Measurements from ENCODE around the gene MEIOB. TPM values are rescaled to one million over a fixed set of nuclear protein-coding genes. Genes with fewer than 3 reads are reported as not detected.
"Not testable (repeated sequence)": the region's sequence is repeated elsewhere in the genome, so short reads cannot be mapped to it uniquely, and the experiment has no call there.

Gene MEIOB
- total RNA-seq, 1 donor from 2014 or later, result 0.26 TPM

DNA sequence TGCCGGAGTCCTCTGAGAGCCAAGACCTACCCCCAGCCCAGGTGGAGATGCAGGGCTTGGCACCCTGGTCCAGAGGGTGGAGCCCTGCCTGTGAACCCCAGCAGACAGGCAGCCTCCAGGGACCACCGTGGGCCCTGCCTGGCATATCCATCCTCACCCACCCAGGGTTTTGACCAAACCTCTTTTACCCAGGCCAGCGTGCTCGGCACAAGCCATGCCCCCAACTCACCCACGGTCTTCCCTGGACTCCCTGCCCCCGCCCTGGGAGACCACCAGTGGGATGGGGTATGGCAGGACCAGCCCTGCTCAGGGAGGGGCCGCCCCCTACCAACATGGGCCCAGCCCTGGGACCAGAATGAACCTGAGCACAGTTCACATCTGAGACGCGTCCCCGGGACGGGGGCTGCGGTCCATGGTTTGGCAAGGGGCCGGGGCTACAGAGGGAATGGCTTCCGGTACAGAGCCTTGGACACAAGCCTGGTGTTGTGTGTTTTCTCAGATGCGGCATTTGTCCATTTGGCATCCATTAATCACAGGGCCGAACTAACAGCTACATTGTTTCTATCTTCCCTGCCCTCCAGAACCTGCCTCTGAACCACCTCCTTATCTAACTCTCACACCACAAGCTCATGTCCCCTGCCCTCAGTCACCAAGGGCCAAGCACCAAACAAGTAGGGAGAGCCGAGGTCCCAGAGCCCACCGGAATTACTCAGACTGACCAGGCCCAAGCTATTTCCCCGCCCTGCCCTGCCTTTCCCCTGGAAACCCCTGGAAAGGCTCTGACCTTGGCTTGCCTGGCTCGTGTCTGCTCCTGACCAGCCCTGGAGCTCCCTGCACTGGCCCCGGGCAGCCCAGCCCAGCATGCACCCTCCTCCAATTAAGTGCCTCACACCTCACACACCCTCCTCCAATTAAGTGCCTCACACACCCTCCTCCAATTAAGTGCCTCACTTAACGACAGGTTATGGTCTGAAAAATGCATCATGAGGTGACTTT lies 32.2 kb upstream of the MEIOB start:
- Histone ChIP-seq H3K36me3 (ENCODE audit: control insufficient read depth, insufficient read depth, low read length) (no peaks in the 10 kb centered on the region), H3K4me3 (ENCODE audit: low read depth, low read length) (no peak overlapping the region), H3K27me3 (ENCODE audit: control insufficient read depth, insufficient read depth, low read length) (peaks cover 8% of the 10 kb centered on the region)
- FAIRE-seq (no peak), DNase-seq (ENCODE audit: low read depth) (no peak)
- TF ChIP-seq, protein P1, sequence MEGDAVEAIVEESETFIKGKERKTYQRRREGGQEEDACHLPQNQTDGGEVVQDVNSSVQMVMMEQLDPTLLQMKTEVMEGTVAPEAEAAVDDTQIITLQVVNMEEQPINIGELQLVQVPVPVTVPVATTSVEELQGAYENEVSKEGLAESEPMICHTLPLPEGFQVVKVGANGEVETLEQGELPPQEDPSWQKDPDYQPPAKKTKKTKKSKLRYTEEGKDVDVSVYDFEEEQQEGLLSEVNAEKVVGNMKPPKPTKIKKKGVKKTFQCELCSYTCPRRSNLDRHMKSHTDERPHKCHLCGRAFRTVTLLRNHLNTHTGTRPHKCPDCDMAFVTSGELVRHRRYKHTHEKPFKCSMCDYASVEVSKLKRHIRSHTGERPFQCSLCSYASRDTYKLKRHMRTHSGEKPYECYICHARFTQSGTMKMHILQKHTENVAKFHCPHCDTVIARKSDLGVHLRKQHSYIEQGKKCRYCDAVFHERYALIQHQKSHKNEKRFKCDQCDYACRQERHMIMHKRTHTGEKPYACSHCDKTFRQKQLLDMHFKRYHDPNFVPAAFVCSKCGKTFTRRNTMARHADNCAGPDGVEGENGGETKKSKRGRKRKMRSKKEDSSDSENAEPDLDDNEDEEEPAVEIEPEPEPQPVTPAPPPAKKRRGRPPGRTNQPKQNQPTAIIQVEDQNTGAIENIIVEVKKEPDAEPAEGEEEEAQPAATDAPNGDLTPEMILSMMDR (IDR thresholded peaks at IDR 0.05; ENCODE audit: insufficient read depth, low read length, severe bottlenecking), result no peak

DNA sequence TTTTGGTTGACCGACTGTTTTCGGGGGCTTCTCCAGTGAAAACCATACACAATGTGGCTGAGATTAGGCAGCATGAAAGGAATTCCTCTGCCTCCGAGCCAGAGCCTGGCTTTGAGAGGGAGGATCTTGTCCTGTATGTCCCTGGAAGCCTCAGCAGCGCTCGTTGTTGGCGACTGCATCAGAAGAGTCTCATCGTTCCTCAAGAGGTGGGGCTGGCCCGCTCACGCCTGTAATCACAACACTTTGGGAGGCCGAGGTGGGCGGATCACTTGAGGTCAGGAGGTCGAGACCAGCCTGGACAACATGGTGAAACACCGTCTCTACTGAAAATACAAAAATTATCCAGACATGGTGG lies 31.2 kb upstream of the MEIOB start:
- no peak overlapping the region for H3K4me3 ChIP-seq (ENCODE audit: low read depth, low read length)
- H3K27me3 ChIP-seq (ENCODE audit: control insufficient read depth, insufficient read depth, low read length), result peaks cover 8% of the 10 kb centered on the region
- TF ChIP-seq, protein P1 (IDR thresholded peaks at IDR 0.05; ENCODE audit: insufficient read depth, low read length, severe bottlenecking), result no peak
- no peak for FAIRE-seq
- no peaks in the 10 kb centered on the region for H3K36me3 ChIP-seq (ENCODE audit: control insufficient read depth, insufficient read depth, low read length)
- DNase-seq (ENCODE audit: low read depth), result no peak

DNA sequence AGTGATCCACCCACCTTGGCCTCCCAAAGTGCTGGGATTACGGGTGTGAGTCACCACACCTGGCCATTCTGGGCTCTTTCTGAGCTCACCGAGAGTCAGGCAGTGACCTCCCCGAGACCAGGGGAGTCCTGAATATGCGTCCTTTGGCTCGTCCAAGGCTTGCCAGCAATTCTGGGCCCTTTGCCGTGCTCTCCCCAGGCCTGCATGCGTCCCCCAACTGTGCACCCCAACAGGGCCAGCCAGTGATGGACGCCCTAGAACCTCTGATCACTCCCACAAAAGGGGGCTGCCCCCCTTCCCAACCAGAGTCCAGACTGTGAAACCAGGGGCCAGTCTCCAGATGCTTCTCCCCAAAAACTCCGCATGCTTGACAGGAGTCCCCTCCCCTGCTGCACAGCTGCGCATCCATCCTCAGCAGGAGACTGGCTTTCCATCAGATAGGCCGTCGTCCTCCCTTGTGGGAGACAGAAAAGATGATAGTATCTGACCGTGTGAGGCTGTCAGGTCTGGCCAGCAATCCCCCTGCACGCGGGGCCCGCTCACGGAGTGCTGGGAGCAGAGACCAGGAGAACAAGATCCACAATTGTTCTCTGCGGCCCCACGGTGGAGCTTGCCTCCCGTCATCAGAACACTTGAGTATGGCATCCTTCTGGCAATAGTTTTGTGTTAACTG lies 30.7 kb upstream of the MEIOB start:
- Histone ChIP-seq H3K4me3 (ENCODE audit: low read depth, low read length) (no peak overlapping the region), H3K27me3 (ENCODE audit: control insufficient read depth, insufficient read depth, low read length) (peaks cover 8% of the 10 kb centered on the region), H3K36me3 (ENCODE audit: control insufficient read depth, insufficient read depth, low read length) (no peaks in the 10 kb centered on the region)
- TF ChIP-seq, protein P1 (IDR thresholded peaks at IDR 0.05; ENCODE audit: insufficient read depth, low read length, severe bottlenecking), result no peak
- FAIRE-seq (no peak), DNase-seq (ENCODE audit: low read depth) (no peak)

DNA sequence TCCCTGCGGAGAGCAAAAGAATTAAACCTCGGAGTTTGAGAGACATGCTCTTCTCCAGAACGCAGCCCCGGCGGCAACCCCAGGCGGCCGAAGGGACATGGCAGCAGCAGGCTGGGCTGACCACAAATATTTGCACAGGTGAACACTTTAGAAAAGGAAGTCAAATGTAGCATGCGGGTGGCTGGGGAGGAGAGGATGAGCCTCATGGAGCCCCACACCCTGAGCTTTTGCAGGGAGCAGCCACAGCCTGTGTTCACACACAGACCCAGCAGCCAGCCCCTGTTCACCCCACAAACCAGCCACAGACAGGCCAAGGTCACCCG lies 28.4 kb upstream of the MEIOB start:
- Histone ChIP-seq H3K27me3 (ENCODE audit: control insufficient read depth, insufficient read depth, low read length) (peaks cover 2% of the 10 kb centered on the region), H3K36me3 (ENCODE audit: control insufficient read depth, insufficient read depth, low read length) (no peaks in the 10 kb centered on the region), H3K4me3 (ENCODE audit: low read depth, low read length) (no peak overlapping the region)
- TF ChIP-seq, protein P1 (IDR thresholded peaks at IDR 0.05; ENCODE audit: insufficient read depth, low read length, severe bottlenecking), result no peak
- no peak for DNase-seq (ENCODE audit: low read depth)
- no peak for FAIRE-seq

DNA sequence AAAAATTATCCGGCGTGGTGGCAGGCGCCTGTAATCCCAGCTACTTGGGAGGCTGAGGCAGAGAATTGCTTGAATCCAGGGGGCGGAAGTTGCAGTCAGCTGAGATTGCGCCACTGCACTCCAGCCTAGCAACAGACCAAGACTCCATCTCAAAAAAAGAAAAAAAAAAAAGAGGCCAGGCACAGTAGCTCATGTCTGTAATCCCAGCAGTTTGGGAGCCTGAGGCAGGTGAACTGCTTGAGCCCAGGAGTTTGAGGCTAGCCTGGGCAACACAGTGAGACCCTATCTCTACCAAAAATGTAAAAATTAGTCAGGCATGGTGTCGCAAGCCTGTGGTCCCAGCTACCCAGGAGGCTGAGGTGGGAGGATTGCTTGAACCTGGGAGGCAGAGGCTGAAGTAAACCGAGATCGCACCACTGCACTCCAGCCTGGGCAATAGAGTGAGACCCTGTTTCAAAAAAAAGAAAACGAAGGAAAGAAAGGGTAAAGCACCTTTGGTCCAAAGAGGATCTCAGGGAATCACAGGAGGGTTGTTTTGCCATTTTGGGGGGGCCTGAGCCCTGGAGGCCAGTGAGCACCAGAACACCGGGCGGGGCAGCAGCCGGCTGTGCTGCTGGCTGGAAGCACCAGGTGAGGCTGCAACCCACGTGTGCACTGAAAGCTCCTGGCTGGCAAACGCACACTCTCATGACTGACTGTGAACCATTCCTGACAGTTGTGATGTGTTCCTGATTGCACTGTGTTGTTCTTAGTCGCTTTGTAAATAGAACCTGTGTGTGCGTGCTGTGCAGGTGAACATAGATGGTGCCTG lies 27.9 kb upstream of the MEIOB start:
- DNase-seq (ENCODE audit: low read depth), result peak; percentile 54
- H3K27me3 ChIP-seq (ENCODE audit: control insufficient read depth, insufficient read depth, low read length), result peaks cover 2% of the 10 kb centered on the region
- no peaks in the 10 kb centered on the region for H3K36me3 ChIP-seq (ENCODE audit: control insufficient read depth, insufficient read depth, low read length)
- TF ChIP-seq, protein P1 (IDR thresholded peaks at IDR 0.05; ENCODE audit: insufficient read depth, low read length, severe bottlenecking), result peak; percentile 28
- peak; percentile 73 for FAIRE-seq
- H3K4me3 ChIP-seq (ENCODE audit: low read depth, low read length), result no peak overlapping the region

DNA sequence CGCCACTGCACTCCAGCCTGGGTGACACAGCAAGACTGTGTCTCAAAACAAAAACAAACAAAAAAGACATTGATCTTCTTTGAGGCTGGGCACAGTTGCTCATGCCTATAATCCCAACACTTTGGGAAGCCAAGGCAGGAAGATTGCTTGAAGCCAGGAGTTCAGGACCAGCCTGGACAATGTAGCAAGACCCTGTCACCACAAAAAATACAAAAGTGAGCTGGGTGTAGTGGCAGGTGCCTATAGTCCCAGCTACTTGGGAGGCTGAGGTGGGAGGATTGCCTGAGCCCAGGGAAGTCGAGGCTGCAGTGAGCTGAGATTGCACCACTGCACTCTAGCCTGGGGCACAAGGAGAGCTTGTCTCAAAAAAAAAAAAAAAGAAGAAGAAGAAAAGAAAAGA lies 25.7 kb upstream of the MEIOB start:
- not testable (repeated sequence) for DNase-seq (ENCODE audit: low read depth); H3K27me3 ChIP-seq (ENCODE audit: control insufficient read depth, insufficient read depth, low read length); H3K36me3 ChIP-seq (ENCODE audit: control insufficient read depth, insufficient read depth, low read length); FAIRE-seq; H3K4me3 ChIP-seq (ENCODE audit: low read depth, low read length)
